Body of pancreas (tissue), 4 donors: ENCODE data around the gene PPP2R5A. TPM values are rescaled to one million over a fixed set of nuclear protein-coding genes. Genes with fewer than 3 reads are reported as not detected.

Source experiments
- ATAC-seq: fragments of 150-250 bp; one replicate; pipeline ENCODE4 v1.9.1; 2016
- DNase-seq, 4 donors: peaks; one replicate each; pipeline ENCODE4 v3.0.0-alpha.2; 2019
- H3K27ac ChIP-seq, 4 donors: fragments of 200-600 bp; sonication (generic); 1 replicate in 3 of 4; 2 replicates in 1 of 4; pipeline versions ENCODE4 v1.5.1 to v1.6.1; 2016 to 2019; ENCODE audit warnings: mild to moderate bottlenecking in 1 of 4, mixed read lengths in 1 of 4, moderate library complexity in 1 of 4
- H3K27me3 ChIP-seq, 2 donors: fragments of 200-600 bp; sonication (generic); one replicate each; pipeline ENCODE4 v1.6.0; 2016; ENCODE audit warnings: mild to moderate bottlenecking in 1 of 2
- H3K36me3 ChIP-seq, 2 donors: fragments of 200-600 bp; sonication (generic); replicated peaks in 1 of 2; 2 replicates each; pipeline ENCODE4 v1.5.1; 2016; ENCODE audit warnings: low read depth in 2 of 2; ENCODE audit not compliant: insufficient read depth in 1 of 2
- H3K4me1 ChIP-seq: fragments of 200-600 bp; sonication (generic); one replicate; pipeline ENCODE4 v1.6.0; 2016
- H3K4me3 ChIP-seq, 2 donors: fragments of 200-600 bp; sonication (generic); 1 replicate in 1 of 2; 2 replicates in 1 of 2; pipeline ENCODE4 v1.5.1; 2016 to 2019
- H3K9me3 ChIP-seq, 3 donors: fragments of 200-600 bp; sonication (generic); 1 replicate in 2 of 3; 2 replicates in 1 of 3; pipeline ENCODE4 v1.5.1; 2016
- CTCF ChIP-seq, 7 experiments: fragments of 450-650 bp in 4 of 7; fragments of 200-600 bp in 3 of 7; sonication (generic) in 3 of 7; IDR thresholded peaks; one replicate each; pipeline ENCODE4 v1.5.1; 2016 to 2019; ENCODE audit warnings: antibody characterized with exemption in 7 of 7
- POLR2A ChIP-seq, 3 donors: fragments of 450-650 bp; IDR thresholded peaks; one replicate each; pipeline ENCODE4 v1.6.1; 2016; ENCODE audit warnings: antibody characterized with exemption in 3 of 3, mild to moderate bottlenecking in 2 of 3
- WGBS, 2 donors: methylation state at CpG; one replicate each; pipeline ENCODE4 v1.1.5; 2017; 5-methylcytosine and 5-hydroxymethylcytosine counted together
- intact Hi-C: fragments of 100-400 bp; cut with DNase I; formaldehyde crosslinking; loops from one replicate; pipeline ENCODE4 v1.15.1; 2023
- total RNA-seq, 2 donors: library from RNA; depleted of rRNA; stranded (reverse); fragments of >200 nt; gene quantifications; one replicate each; pipeline ENCODE4 v1.1.0, GENCODE V29; 2016

The PPP2R5A gene
- total RNA-seq, 2 donors from 2014 or later = 30.3 to 32.7 TPM

- peak in 1 of 4 donors; percentile 27 for DNase-seq
- no peak overlapping the region for H3K27ac ChIP-seq
- H3K36me3 ChIP-seq = no peaks in the 10 kb centered on the region
- intact Hi-C loops = loop anchor here (10.0 kb wide), 1 partner anchor 217 kb away; no protein-coding TSS in a partner anchor
- peaks cover 73% of the 10 kb centered on the region for H3K4me1 ChIP-seq
- H3K9me3 ChIP-seq = no peaks in the 10 kb centered on the region
- TF ChIP-seq POLR2A (IDR thresholded peaks at IDR 0.05) (no peak), CTCF (IDR thresholded peaks at IDR 0.05) (peak; percentile 31 to 83 (median 78))
- ATAC-seq = peak; percentile 61
- 25 to 31% methylated on average over 6 of the region's 6 CpGs for WGBS, 2 donors
- H3K27me3 ChIP-seq = no peaks in the 10 kb centered on the region
- no peak overlapping the region for H3K4me3 ChIP-seq
These were observed 6.4 kb downstream of the PPP2R5A start for GRCh38 chr1:212291505-212292134.

DNA sequence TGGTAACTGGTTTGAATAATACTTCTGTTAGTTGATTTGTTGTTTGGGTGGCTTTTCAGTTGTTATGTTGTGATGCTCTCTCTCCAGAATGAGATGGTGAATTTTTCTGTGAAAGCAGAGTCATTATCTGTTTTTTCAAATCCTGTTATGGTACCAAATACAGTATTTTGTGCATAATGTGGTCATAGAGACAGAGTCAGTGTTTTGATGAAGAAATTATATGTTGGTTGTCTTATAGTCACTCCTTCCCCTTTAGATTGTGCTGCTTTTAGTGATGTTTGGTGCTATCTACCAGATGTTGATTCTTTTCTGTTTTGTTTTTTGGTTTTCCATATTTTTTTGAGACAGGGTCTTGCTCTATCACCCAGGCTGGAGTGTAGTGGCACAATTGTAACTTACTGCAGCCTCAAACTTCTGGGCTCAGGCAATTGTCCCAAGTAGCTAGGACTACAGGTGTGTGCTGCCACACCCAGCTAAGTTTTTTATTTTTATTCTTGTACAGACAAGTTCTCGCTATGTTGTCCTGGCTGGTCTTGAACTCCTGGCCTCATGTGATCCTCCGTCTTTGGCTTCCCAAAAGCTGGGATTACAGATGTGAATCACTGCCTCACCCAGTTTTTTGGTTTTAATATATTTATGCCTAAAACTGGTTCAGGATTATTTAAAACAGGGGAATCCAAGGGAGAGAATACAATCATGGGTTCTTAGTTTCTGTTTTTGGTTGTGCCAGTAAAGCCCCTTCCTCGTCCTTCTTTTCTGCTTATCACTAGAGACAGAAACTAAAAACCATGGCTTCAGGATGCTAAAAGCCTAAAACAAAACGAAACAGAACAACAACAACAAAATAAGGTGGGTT is 7.3 kb downstream of the PPP2R5A start:
- TF ChIP-seq CTCF (IDR thresholded peaks at IDR 0.05) (no peak), POLR2A (IDR thresholded peaks at IDR 0.05) (no peak)
- H3K4me3 ChIP-seq = no peak overlapping the region
- ATAC-seq (no peak), DNase-seq (no peak)
- peaks cover 73% of the 10 kb centered on the region for H3K4me1 ChIP-seq
- 64 to 66% methylated on average over 4 of the region's 4 CpGs for WGBS, 2 donors
- no peaks in the 10 kb centered on the region for H3K36me3 ChIP-seq
- H3K27ac ChIP-seq = no peak overlapping the region
- H3K27me3 ChIP-seq = no peaks in the 10 kb centered on the region
- intact Hi-C loops = loop anchor here (10.0 kb wide), 1 partner anchor 218 kb away; no protein-coding TSS in a partner anchor
- H3K9me3 ChIP-seq = no peaks in the 10 kb centered on the region

DNA sequence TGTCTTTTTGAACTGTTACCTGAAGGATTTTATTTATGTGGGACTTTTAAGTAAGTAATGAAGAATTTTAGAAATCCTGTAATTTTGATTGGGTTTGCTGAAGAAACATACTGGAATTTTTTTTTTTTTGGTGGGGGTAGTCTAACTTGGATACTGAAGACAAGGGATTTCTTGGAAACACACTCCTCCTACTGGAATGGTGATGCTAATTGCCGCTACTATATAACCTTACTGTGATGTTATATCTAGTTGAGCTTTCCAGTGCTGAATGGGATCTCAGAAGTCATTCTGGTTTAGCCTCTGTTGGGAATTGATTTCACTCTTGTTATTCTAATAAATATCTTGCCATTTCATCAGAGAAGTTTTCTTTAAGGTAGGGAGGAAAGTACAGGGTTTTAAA is 8.4 kb downstream of the PPP2R5A start:
- no peak overlapping the region for H3K4me3 ChIP-seq
- H3K4me1 ChIP-seq = peaks cover 66% of the 10 kb centered on the region
- peak; percentile 27 for ATAC-seq
- WGBS, 2 donors = 44 to 47% methylated on average over 1 of the region's 1 CpG
- intact Hi-C loops = loop anchor here (10.0 kb wide), 1 partner anchor 219 kb away; no protein-coding TSS in a partner anchor
- H3K27ac ChIP-seq = peak overlapping the region in 1 of 4 donors; percentile 18
- no peak for TF ChIP-seq POLR2A (IDR thresholded peaks at IDR 0.05)
- peak in 5 of 7 experiments; percentile 10 to 43 (median 37) for TF ChIP-seq CTCF (IDR thresholded peaks at IDR 0.05)
- H3K27me3 ChIP-seq = no peaks in the 10 kb centered on the region
- H3K36me3 ChIP-seq = no peaks in the 10 kb centered on the region
- H3K9me3 ChIP-seq = no peaks in the 10 kb centered on the region
- no peak for DNase-seq

- H3K4me3 ChIP-seq = no peak overlapping the region
- H3K4me1 ChIP-seq = peaks cover 55% of the 10 kb centered on the region
- ATAC-seq = no peak
- intact Hi-C loops = loop anchor here (10.0 kb wide), 1 partner anchor 220 kb away; no protein-coding TSS in a partner anchor
- no peaks in the 10 kb centered on the region for H3K36me3 ChIP-seq
- DNase-seq = no peak
- WGBS, 2 donors = 87 to 96% methylated on average over 3 of the region's 3 CpGs
- TF ChIP-seq CTCF (IDR thresholded peaks at IDR 0.05) (no peak), POLR2A (IDR thresholded peaks at IDR 0.05) (no peak)
- H3K27me3 ChIP-seq = no peaks in the 10 kb centered on the region
- no peak overlapping the region for H3K27ac ChIP-seq
- no peaks in the 10 kb centered on the region for H3K9me3 ChIP-seq
These were observed 9.8 kb downstream of the PPP2R5A start for GRCh38 chr1:212294983-212295382.
